HepG2 (cell line): ENCODE results near the gene FBXO24. TPM values are rescaled to one million over a fixed set of nuclear protein-coding genes. Genes with fewer than 3 reads are reported as not detected.

ENCODE experiments used
- ATAD3A ChIP-seq: sonication (generic); formaldehyde crosslinking; IDR thresholded peaks from 2 replicates; pipeline ENCODE4 v1.4.0; 2020; ENCODE audit warnings: missing genetic modification reagents
- ATF7-NPFF ChIP-seq: sonication (generic); formaldehyde crosslinking; IDR thresholded peaks from 2 replicates; pipeline ENCODE4 v1.8.1; 2023; ENCODE audit warnings: mild to moderate bottlenecking, low read depth, missing genetic modification reagents, moderate library complexity
- BCL3 ChIP-seq: sonication (generic); formaldehyde crosslinking; IDR thresholded peaks from 2 replicates; pipeline ENCODE4 v1.5.1; 2020; ENCODE audit warnings: mild to moderate bottlenecking, missing genetic modification reagents, moderate library complexity
- HES4 ChIP-seq: sonication (generic); formaldehyde crosslinking; IDR thresholded peaks from 2 replicates; pipeline ENCODE4 v1.9.0; 2021; ENCODE audit warnings: mild to moderate bottlenecking, missing genetic modification reagents, borderline replicate concordance
- HOXA5 ChIP-seq: sonication (generic); formaldehyde crosslinking; IDR thresholded peaks from 2 replicates; pipeline ENCODE4 v1.4.0; 2020; ENCODE audit warnings: missing genetic modification reagents
- MIXL1 ChIP-seq: IDR thresholded peaks from 2 replicates; pipeline ENCODE4 v1.6.1; 2016
- SIX1 ChIP-seq: sonication (generic); formaldehyde crosslinking; IDR thresholded peaks from 2 replicates; pipeline ENCODE4 v1.4.0; 2020; ENCODE audit warnings: missing genetic modification reagents, borderline replicate concordance
- TCF7L2 ChIP-seq: IDR thresholded peaks from 2 replicates; pipeline ENCODE4 v1.6.1; 2011; ENCODE audit warnings: mild to moderate bottlenecking, low read depth, low read length, moderate library complexity
- TEF ChIP-seq: sonication (generic); formaldehyde crosslinking; IDR thresholded peaks from 2 replicates; pipeline ENCODE4 v1.5.0; 2020; ENCODE audit warnings: missing genetic modification reagents
- ZBTB3 ChIP-seq: sonication (generic); formaldehyde crosslinking; IDR thresholded peaks from 2 replicates; pipeline ENCODE4 v1.4.0; 2020; ENCODE audit warnings: low read depth, mild to moderate bottlenecking, moderate library complexity, missing genetic modification reagents, borderline replicate concordance
- ZNF441 ChIP-seq: sonication (generic); formaldehyde crosslinking; IDR thresholded peaks from 2 replicates; pipeline ENCODE4 v1.7.0; 2021; ENCODE audit warnings: missing genetic modification reagents, borderline replicate concordance
- ZNF484 ChIP-seq: sonication (generic); formaldehyde crosslinking; IDR thresholded peaks from 2 replicates; pipeline ENCODE4 v1.5.1; 2020; ENCODE audit warnings: mild to moderate bottlenecking, low read depth, missing genetic modification reagents, borderline replicate concordance
- ZNF562 ChIP-seq: sonication (generic); formaldehyde crosslinking; IDR thresholded peaks from 2 replicates; pipeline ENCODE4 v1.8.0; 2022; ENCODE audit warnings: missing genetic modification reagents, borderline replicate concordance
- ZNF614 ChIP-seq: IDR thresholded peaks from 2 replicates; pipeline ENCODE4 v1.6.1; 2018; ENCODE audit warnings: missing biosample characterization, missing genetic modification reagents, inconsistent platforms, borderline replicate concordance
- ZNF615 ChIP-seq: sonication (generic); formaldehyde crosslinking; IDR thresholded peaks from 2 replicates; pipeline ENCODE4 v1.5.0; 2020; ENCODE audit warnings: mild to moderate bottlenecking, missing genetic modification reagents, borderline replicate concordance
- ZNF747 ChIP-seq: sonication (generic); formaldehyde crosslinking; IDR thresholded peaks from 2 replicates; pipeline ENCODE4 v1.8.1; 2023; ENCODE audit warnings: missing genetic modification reagents, mild to moderate bottlenecking, borderline replicate concordance
- ZNF772 ChIP-seq: sonication (generic); formaldehyde crosslinking; IDR thresholded peaks from 2 replicates; pipeline ENCODE4 v1.5.0; 2020; ENCODE audit warnings: mild to moderate bottlenecking, missing genetic modification reagents
- polyA plus RNA-seq, 8 experiments: library from polyadenylated mRNA; depleted of rRNA in 3 of 8; stranded (reverse) in 7 of 8; unstranded in 1 of 8; fragments of >200 nt; fragmentation: Illumina TruSeq in 4 of 8; extraction: Trizol in 4 of 8; gene quantifications; 2 replicates each; pipeline versions ENCODE4 v1.2.1 to v1.2.3, GENCODE V29; 2011 to 2016; ENCODE audit warnings: low read depth in 4 of 8, missing spikeins in 1 of 8, mixed read lengths in 1 of 8; ENCODE audit not compliant: insufficient read depth in 1 of 8
- total RNA-seq, 5 experiments: library from RNA; depleted of rRNA; stranded (reverse); fragments of >200 nt; fragmentation: Illumina TruSeq; extraction: Trizol; gene quantifications; 2 replicates each; pipeline ENCODE4 v1.2.3, GENCODE V29; 2016; ENCODE audit warnings: low read depth in 1 of 5
- TF ChIP-seq, protein P1 (sequence below): sonication (generic); formaldehyde crosslinking; IDR thresholded peaks from 2 replicates; pipeline ENCODE4 v1.5.0; 2020; ENCODE audit warnings: missing genetic modification reagents
- TF ChIP-seq, protein P2 (sequence below): sonication (generic); formaldehyde crosslinking; IDR thresholded peaks from 2 replicates; pipeline ENCODE4 v1.4.0; 2020; ENCODE audit warnings: missing genetic modification reagents, mild to moderate bottlenecking, borderline replicate concordance

FBXO24 gene
- total and polyA plus RNA-seq, 2 of the 13 experiments (the other 11 are each of a cell fraction or from before 2014, with no cell fraction given), result 0.20 to 0.55 TPM

GRCh38 chr7:100568896-100569844, 17.0 kb upstream of the FBXO24 start (continued):
- TF ChIP-seq MIXL1 (peak; percentile 39; the same call in 1 of the 2 replicates), HES4 (no peak), ZNF747 (CRISPR knock-in tag) (peak; percentile 70), ZNF614 (CRISPR knock-in tag) (0 out of 2 replicates have a peak, but pooled peaks have one; percentile 15), ATF7-NPFF (CRISPR knock-in tag) (peak; percentile 51; the same call in 1 of the 2 replicates), ZBTB3 (CRISPR knock-in tag) (peak; percentile 5; the same call in 1 of the 2 replicates), ZNF615 (CRISPR knock-in tag) (no peak), HOXA5 (CRISPR knock-in tag) (peak; percentile 13), ZNF772 (CRISPR knock-in tag) (peak; percentile 95; the same call in 1 of the 2 replicates), BCL3 (CRISPR knock-in tag) (no peak), ZNF441 (peak; percentile 87; the same call in 1 of the 2 replicates), ZNF562 (CRISPR knock-in tag) (no peak), ATAD3A (CRISPR knock-in tag) (no peak), TEF (CRISPR knock-in tag) (peak; percentile 17; the same call in 1 of the 2 replicates), ZNF484 (CRISPR knock-in tag) (no peak), SIX1 (no peak), TCF7L2 (no peak)
- TF ChIP-seq, protein P1, sequence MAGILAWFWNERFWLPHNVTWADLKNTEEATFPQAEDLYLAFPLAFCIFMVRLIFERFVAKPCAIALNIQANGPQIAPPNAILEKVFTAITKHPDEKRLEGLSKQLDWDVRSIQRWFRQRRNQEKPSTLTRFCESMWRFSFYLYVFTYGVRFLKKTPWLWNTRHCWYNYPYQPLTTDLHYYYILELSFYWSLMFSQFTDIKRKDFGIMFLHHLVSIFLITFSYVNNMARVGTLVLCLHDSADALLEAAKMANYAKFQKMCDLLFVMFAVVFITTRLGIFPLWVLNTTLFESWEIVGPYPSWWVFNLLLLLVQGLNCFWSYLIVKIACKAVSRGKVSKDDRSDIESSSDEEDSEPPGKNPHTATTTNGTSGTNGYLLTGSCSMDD (CRISPR knock-in tag), result no peak
- TF ChIP-seq, protein P2, sequence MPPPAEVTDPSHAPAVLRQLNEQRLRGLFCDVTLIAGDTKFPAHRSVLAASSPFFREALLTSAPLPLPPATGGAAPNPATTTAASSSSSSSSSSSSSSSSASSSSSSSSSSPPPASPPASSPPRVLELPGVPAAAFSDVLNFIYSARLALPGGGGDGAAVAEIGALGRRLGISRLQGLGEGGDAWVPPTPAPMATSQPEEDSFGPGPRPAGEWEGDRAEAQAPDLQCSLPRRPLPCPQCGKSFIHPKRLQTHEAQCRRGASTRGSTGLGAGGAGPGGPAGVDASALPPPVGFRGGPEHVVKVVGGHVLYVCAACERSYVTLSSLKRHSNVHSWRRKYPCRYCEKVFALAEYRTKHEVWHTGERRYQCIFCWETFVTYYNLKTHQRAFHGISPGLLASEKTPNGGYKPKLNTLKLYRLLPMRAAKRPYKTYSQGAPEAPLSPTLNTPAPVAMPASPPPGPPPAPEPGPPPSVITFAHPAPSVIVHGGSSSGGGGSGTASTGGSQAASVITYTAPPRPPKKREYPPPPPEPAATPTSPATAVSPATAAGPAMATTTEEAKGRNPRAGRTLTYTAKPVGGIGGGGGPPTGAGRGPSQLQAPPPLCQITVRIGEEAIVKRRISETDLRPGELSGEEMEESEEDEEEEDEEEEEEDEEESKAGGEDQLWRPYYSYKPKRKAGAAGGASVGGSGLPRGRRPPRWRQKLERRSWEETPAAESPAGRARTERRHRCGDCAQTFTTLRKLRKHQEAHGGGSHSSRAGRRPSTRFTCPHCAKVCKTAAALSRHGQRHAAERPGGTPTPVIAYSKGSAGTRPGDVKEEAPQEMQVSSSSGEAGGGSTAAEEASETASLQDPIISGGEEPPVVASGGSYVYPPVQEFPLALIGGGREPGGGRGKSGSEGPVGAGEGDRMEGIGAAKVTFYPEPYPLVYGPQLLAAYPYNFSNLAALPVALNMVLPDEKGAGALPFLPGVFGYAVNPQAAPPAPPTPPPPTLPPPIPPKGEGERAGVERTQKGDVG (CRISPR knock-in tag), result no peak
